ENCODE results near the gene RBMS1. TPM values are rescaled to one million over a fixed set of nuclear protein-coding genes. Genes with fewer than 3 reads are reported as not detected.
A peak's percentile ranks its signal among the peaks of the same experiment; 100 is the strongest.

RBMS1 gene
- total RNA-seq, 1 donor from 2014 or later: 102 TPM

DNA sequence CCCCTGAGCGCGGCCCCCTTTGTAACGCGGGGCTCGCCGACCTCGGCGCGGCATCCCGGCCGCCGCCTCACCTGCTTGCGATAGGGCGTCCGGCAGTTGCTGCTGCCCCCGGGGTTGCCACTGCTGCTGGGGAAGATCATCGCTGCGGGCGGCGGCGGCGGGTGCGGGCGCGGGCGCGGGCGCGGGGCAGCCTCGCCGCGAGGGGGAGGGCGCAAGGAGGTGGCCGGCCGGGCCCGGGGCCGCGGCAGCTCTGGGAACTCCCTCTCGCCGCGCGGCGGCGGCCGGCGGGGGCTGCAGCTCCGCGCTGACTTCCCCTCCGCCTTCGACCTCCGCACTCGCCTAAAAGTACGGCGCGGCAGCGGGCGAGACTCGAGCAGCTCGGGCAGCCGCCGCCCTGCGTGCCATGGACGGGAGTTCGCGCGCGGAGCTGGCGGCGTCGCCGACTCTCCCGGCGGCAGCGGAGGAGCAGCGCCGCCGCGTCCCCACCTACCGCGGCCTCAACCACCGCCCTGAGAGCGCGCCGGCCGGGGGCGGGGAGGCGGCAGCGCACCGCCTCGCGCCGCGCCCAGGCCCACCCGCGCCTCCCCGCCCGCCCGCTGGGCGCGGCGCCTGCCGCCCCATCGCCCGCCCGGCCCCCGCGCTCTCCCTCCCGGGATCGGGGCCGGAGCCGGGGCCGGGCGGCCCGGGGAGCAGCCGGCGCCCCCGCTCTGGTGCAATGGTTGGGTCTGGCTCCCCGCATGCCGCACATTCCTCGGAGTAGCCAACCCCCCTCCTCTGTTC is 86.0 kb downstream of the RBMS1 start:
- no peaks in the 10 kb centered on the region for H3K36me3 ChIP-seq
- ATAC-seq (peak; percentile 89), DNase-seq (peak; percentile 88)
- TF ChIP-seq, protein P1, sequence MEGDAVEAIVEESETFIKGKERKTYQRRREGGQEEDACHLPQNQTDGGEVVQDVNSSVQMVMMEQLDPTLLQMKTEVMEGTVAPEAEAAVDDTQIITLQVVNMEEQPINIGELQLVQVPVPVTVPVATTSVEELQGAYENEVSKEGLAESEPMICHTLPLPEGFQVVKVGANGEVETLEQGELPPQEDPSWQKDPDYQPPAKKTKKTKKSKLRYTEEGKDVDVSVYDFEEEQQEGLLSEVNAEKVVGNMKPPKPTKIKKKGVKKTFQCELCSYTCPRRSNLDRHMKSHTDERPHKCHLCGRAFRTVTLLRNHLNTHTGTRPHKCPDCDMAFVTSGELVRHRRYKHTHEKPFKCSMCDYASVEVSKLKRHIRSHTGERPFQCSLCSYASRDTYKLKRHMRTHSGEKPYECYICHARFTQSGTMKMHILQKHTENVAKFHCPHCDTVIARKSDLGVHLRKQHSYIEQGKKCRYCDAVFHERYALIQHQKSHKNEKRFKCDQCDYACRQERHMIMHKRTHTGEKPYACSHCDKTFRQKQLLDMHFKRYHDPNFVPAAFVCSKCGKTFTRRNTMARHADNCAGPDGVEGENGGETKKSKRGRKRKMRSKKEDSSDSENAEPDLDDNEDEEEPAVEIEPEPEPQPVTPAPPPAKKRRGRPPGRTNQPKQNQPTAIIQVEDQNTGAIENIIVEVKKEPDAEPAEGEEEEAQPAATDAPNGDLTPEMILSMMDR (IDR thresholded peaks at IDR 0.05): peak; percentile 11
- peaks cover 68% of the 10 kb centered on the region for H3K4me1 ChIP-seq
- H3K27ac ChIP-seq: peak overlapping the region; percentile 96
- H3K4me3 ChIP-seq: peak overlapping the region; percentile 79
- H3K27me3 ChIP-seq: no peaks in the 10 kb centered on the region
- intact Hi-C loops (cut with DNase I): no loop called here
- no peaks in the 10 kb centered on the region for H3K9me3 ChIP-seq

DNA sequence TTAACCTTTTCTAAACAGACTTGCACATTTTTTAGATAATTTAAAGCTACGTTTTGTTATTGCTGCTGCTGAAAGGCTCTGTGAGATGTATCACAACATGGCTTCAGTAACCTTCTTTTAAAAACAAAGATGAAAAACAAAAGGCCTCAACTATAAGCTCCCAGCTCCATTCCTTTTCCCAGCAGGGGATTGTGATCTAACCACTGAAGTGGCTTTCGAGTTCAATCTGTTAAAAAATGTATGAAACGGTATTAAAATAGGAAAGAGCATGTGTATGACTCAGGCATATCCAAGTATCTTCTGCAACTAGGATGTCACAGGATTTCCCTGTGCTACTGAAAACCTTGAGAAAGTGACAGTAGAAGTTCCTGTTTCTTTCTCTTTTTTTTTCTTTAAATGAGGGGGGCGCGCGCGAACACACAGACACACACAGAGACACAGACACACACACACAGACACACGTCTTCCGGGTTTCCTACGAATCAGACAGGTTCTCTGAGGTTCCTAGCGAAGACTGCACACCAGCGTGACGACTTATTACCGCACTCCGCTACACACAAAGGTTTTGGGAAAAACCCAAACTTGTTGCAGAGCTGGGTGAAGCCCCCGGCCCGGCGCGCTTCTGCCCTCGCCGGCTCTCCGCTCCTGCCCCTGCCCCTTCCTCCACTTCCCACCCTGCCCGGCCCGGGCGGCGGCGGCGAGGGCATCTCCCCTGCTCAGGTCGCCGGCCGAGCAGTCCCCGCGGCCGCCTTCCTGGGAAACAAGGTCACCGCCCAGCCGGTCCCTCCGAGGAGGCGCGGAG is 86.8 kb downstream of the RBMS1 start:
- intact Hi-C loops (cut with DNase I): no loop called here
- H3K27me3 ChIP-seq: no peaks in the 10 kb centered on the region
- peak overlapping the region; percentile 79 for H3K4me3 ChIP-seq
- H3K9me3 ChIP-seq: no peaks in the 10 kb centered on the region
- H3K4me1 ChIP-seq: peaks cover 70% of the 10 kb centered on the region
- no peaks in the 10 kb centered on the region for H3K36me3 ChIP-seq
- peak; percentile 73 for ATAC-seq
- peak; percentile 80 for DNase-seq
- TF ChIP-seq, protein P1 (IDR thresholded peaks at IDR 0.05): no peak
- H3K27ac ChIP-seq: peak overlapping the region; percentile 96

DNA sequence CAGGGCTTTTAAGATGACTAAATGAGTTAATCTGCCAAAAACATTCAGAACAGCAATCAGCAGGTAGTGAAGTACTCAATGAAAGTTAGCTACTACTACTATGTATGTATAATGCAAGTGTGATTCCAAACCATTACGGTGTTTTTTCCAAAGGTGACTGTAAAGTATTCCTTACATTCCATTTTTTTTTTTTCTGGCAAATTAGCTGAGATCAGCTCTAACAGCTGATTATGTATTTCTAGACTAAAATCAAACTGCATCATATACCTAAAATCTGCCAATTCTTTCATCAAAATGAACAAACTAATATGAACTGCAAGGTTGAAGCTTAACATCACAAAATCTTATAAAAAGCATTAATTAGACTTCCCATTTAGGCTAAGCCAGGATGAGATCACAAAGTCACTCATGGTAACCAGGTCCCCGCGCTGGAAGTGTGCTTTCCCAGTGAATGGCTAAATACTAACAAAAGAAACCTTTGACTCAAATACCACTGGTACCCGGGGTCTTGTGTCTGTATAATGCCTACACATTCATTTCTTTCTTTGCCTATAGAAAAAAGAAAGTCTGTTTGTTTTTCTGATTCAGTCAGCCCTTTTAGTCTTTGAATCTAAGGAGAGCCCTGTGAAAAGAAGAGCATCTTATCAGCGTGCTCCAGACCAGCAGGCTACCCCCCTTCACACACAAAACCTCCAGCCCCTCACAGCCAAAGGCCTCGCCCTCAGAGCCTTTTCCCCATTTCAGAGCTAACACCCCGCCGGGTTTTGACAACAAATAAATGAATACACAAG is 88.3 kb downstream of the RBMS1 start:
- no peaks in the 10 kb centered on the region for H3K36me3 ChIP-seq
- no peaks in the 10 kb centered on the region for H3K9me3 ChIP-seq
- DNase-seq (no peak), ATAC-seq (no peak)
- peak overlapping the region; percentile 79 for H3K4me3 ChIP-seq
- H3K27me3 ChIP-seq: no peaks in the 10 kb centered on the region
- intact Hi-C loops (cut with DNase I): no loop called here
- peak overlapping the region; percentile 96 for H3K27ac ChIP-seq
- H3K4me1 ChIP-seq: peaks cover 67% of the 10 kb centered on the region
- TF ChIP-seq, protein P1 (IDR thresholded peaks at IDR 0.05): no peak

DNA sequence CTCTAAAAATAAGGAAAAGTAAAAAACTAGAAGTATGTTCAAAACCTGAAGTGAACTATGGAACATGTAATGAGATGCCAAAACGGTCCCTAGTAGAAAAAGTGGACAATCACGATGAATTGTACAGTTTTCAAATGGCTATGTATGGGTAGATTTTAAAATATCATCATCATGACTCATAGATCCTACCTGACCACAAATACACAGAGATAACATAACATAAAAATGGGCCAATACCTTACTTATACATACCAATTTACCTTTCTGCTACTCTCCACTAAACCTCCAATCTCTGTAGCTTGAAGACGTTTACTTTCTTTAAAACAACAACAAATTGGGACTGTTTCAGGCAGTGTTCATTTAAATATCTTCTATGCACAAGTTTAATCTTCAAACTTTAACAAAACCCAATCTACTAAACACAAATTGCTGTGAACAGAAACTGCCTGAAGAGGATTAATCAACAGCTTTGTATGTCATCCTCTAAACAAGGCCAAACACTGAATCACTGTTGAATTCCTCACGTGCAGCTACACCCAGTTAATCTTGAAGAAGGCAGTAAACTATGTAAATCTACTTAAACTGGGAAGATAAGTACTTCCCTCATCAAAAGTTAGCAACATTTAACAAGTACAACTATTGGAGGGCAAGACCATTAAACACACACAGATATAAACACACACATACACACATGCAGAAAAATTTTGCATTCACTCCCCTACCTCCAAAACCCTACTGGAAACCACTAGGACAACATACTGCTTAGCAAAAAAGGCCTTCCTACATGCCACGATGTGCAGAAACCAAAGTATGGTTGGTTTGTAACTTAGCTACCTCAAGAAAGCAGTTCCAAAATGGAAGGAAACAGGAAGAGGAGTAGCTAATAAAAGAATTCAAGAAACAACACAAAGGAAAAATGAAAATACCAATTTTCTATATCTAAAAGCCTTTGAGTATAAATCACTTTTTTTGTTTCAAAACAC is 90.3 kb downstream of the RBMS1 start:
- Histone ChIP-seq H3K27me3 (no peaks in the 10 kb centered on the region), H3K27ac (peak overlapping the region; percentile 18), H3K4me1 (peaks cover 62% of the 10 kb centered on the region), H3K4me3 (no peak overlapping the region), H3K36me3 (no peaks in the 10 kb centered on the region), H3K9me3 (no peaks in the 10 kb centered on the region)
- intact Hi-C loops (cut with DNase I): no loop called here
- TF ChIP-seq, protein P1 (IDR thresholded peaks at IDR 0.05): no peak
- DNase-seq (no peak), ATAC-seq (no peak)

All from upper lobe of right lung (tissue), 1 donor.